Muscle of leg (tissue), 11 donors: ENCODE results near the gene ZCCHC13. TPM values are rescaled to one million over a fixed set of nuclear protein-coding genes. Genes with fewer than 3 reads are reported as not detected.

ENCODE experiments used
- DNase-seq: peaks from one replicate; pipeline ENCODE4 v3.0.0; 2013
- H3K27ac ChIP-seq: one replicate; pipeline ENCODE4 v1.5.1; 2013; ENCODE audit warnings: mild to moderate bottlenecking, low read length, control low read depth
- H3K27me3 ChIP-seq: one replicate; pipeline ENCODE4 v1.6.1; 2013; ENCODE audit warnings: low read length; ENCODE audit not compliant: control insufficient read depth, insufficient read depth
- H3K36me3 ChIP-seq: one replicate; pipeline ENCODE4 v1.6.1; 2013; ENCODE audit warnings: low read length; ENCODE audit not compliant: control insufficient read depth, insufficient read depth
- H3K4me1 ChIP-seq: one replicate; pipeline ENCODE4 v1.6.1; 2013; ENCODE audit warnings: low read length; ENCODE audit not compliant: control insufficient read depth, insufficient read depth
- H3K4me3 ChIP-seq: one replicate; pipeline ENCODE4 v1.5.1; 2013; ENCODE audit warnings: low read length, control low read depth
- H3K9me3 ChIP-seq: replicated peaks from 2 replicates; pipeline ENCODE4 v1.6.1; 2013; ENCODE audit warnings: low read depth, low read length; ENCODE audit not compliant: control insufficient read depth
- WGBS: methylation state at CpG from one replicate; pipeline ENCODE4 v1.1.5; 2013; ENCODE audit warnings: missing lambda C conversion rate; ENCODE audit not compliant: insufficient coverage; 5-methylcytosine and 5-hydroxymethylcytosine counted together
- polyA plus RNA-seq, 8 donors: library from polyadenylated mRNA; unstranded; fragments of 120-200 nt; gene quantifications; one replicate each; pipeline versions ENCODE4 v1.2.1 to v1.2.3, GENCODE V29; 2013; ENCODE audit warnings: inconsistent platforms in 1 of 8, low replicate concordance in 1 of 8; ENCODE audit not compliant: insufficient read length in 8 of 8, insufficient read depth in 1 of 8
- total RNA-seq: library from RNA; stranded (reverse); fragments of 120-200 nt; gene quantifications from one replicate; pipeline ENCODE4 v1.2.4, GENCODE V29; 2013

The ZCCHC13 gene
- total and polyA plus RNA-seq, 9 donors: not detected

GRCh38 chrX:74284391-74284952 lies 19.5 kb upstream of the ZCCHC13 start:
- Histone ChIP-seq H3K27me3 (peaks cover 19% of the 10 kb centered on the region), H3K4me3 (no peak overlapping the region), H3K36me3 (peaks cover 31% of the 10 kb centered on the region), H3K4me1 (peaks cover 2% of the 10 kb centered on the region), H3K9me3 (no peaks in the 10 kb centered on the region), H3K27ac (no peak overlapping the region)
- no peak for DNase-seq
- no CpG with 5 or more reads among the region's 1 CpG for WGBS

- Histone ChIP-seq H3K36me3 (peaks cover 14% of the 10 kb centered on the region), H3K4me1 (peaks cover 2% of the 10 kb centered on the region), H3K9me3 (no peaks in the 10 kb centered on the region), H3K27me3 (peaks cover 30% of the 10 kb centered on the region), H3K4me3 (no peak overlapping the region), H3K27ac (no peak overlapping the region)
- DNase-seq: no peak
- 81% methylated on average over 3 of the region's 5 CpGs for WGBS
Observed at GRCh38 chrX:74286950-74287740, 16.8 kb upstream of the ZCCHC13 start.

- Histone ChIP-seq H3K4me1 (peaks cover 2% of the 10 kb centered on the region), H3K4me3 (peak overlapping the region; percentile 70), H3K9me3 (no peaks in the 10 kb centered on the region), H3K27me3 (peaks cover 31% of the 10 kb centered on the region), H3K36me3 (peaks cover 6% of the 10 kb centered on the region), H3K27ac (peak overlapping the region; percentile 97)
- no peak for DNase-seq
- WGBS: 33% methylated on average over 4 of the region's 6 CpGs
Observed at GRCh38 chrX:74291577-74291963, 12.4 kb upstream of the ZCCHC13 start.

GRCh38 chrX:74291964-74292807 lies 11.8 kb upstream of the ZCCHC13 start:
- Histone ChIP-seq H3K4me3 (peak overlapping the region; percentile 70), H3K27me3 (peaks cover 27% of the 10 kb centered on the region), H3K36me3 (peaks cover 6% of the 10 kb centered on the region), H3K4me1 (peaks cover 2% of the 10 kb centered on the region), H3K9me3 (no peaks in the 10 kb centered on the region), H3K27ac (peak overlapping the region; percentile 97)
- 20% methylated on average over 35 of the region's 42 CpGs for WGBS
- DNase-seq: peak; percentile 96

GRCh38 chrX:74292808-74293123 lies 11.2 kb upstream of the ZCCHC13 start:
- no peak for DNase-seq
- Histone ChIP-seq H3K4me3 (peak overlapping the region; percentile 70), H3K36me3 (peaks cover 6% of the 10 kb centered on the region), H3K4me1 (peaks cover 2% of the 10 kb centered on the region), H3K9me3 (no peaks in the 10 kb centered on the region), H3K27ac (peak overlapping the region; percentile 88), H3K27me3 (peaks cover 27% of the 10 kb centered on the region)
- WGBS: 17% methylated on average over 2 of the region's 9 CpGs

- H3K27ac ChIP-seq: peak overlapping the region; percentile 88
- 15% methylated on average over 23 of the region's 25 CpGs for WGBS
Observed at GRCh38 chrX:74293343-74293946, 10.5 kb upstream of the ZCCHC13 start.

GRCh38 chrX:74295101-74295500 lies 8.9 kb upstream of the ZCCHC13 start:
- H3K36me3 ChIP-seq: no peaks in the 10 kb centered on the region
- no peaks in the 10 kb centered on the region for H3K4me1 ChIP-seq
- DNase-seq: no peak
- no CpG with 5 or more reads among the region's 3 CpGs for WGBS
- H3K9me3 ChIP-seq: no peaks in the 10 kb centered on the region
- H3K4me3 ChIP-seq: no peak overlapping the region
- peaks cover 24% of the 10 kb centered on the region for H3K27me3 ChIP-seq
- H3K27ac ChIP-seq: no peak overlapping the region

More at GRCh38 chrX:74293343-74293946, 10.5 kb upstream of the ZCCHC13 start:
- peaks cover 30% of the 10 kb centered on the region for H3K27me3 ChIP-seq
- H3K9me3 ChIP-seq: no peaks in the 10 kb centered on the region
- H3K4me3 ChIP-seq: peak overlapping the region; percentile 70
- DNase-seq: peak; percentile 89
- peaks cover 3% of the 10 kb centered on the region for H3K36me3 ChIP-seq
- peaks cover 2% of the 10 kb centered on the region for H3K4me1 ChIP-seq

GRCh38 chrX:74297766-74298165 lies 6.2 kb upstream of the ZCCHC13 start:
- no peak overlapping the region for H3K4me3 ChIP-seq
- no peak for DNase-seq
- H3K4me1 ChIP-seq: no peaks in the 10 kb centered on the region
- H3K27ac ChIP-seq: no peak overlapping the region
- H3K9me3 ChIP-seq: no peaks in the 10 kb centered on the region
- H3K27me3 ChIP-seq: peaks cover 9% of the 10 kb centered on the region
- WGBS: 100% methylated on average over 1 of the region's 4 CpGs
- H3K36me3 ChIP-seq: no peaks in the 10 kb centered on the region

- no peaks in the 10 kb centered on the region for H3K36me3 ChIP-seq
- H3K27ac ChIP-seq: no peak overlapping the region
- no peaks in the 10 kb centered on the region for H3K4me1 ChIP-seq
- no peak overlapping the region for H3K4me3 ChIP-seq
- H3K27me3 ChIP-seq: peaks cover 8% of the 10 kb centered on the region
- WGBS: no CpG with 5 or more reads among the region's 4 CpGs
- no peak for DNase-seq
- H3K9me3 ChIP-seq: no peaks in the 10 kb centered on the region
Observed at GRCh38 chrX:74300869-74301268, 3.1 kb upstream of the ZCCHC13 start.

- no peak for DNase-seq
- Histone ChIP-seq H3K9me3 (no peaks in the 10 kb centered on the region), H3K27ac (no peak overlapping the region), H3K4me3 (no peak overlapping the region), H3K27me3 (peaks cover 24% of the 10 kb centered on the region), H3K36me3 (no peaks in the 10 kb centered on the region), H3K4me1 (no peaks in the 10 kb centered on the region)
- no CpG with 5 or more reads among the region's 4 CpGs for WGBS
Observed at GRCh38 chrX:74318672-74319071, 14.7 kb downstream of the ZCCHC13 start.
